GF-D8 (cell line): Measurements from ENCODE around the gene KHDRBS1.
"Not testable (repeated sequence)": the region's sequence is repeated elsewhere in the genome, so short reads cannot be mapped to it uniquely, and the experiment has no call there.

Experiments
- DNase-seq: peaks from one replicate; lab custom pipeline; 2025; lab: John Stamatoyannopoulos, UW

KHDRBS1 gene

GRCh38 chr1:32012709-32013385 is 821 bp upstream of the KHDRBS1 start:
- DNase-seq: no peak

DNA sequence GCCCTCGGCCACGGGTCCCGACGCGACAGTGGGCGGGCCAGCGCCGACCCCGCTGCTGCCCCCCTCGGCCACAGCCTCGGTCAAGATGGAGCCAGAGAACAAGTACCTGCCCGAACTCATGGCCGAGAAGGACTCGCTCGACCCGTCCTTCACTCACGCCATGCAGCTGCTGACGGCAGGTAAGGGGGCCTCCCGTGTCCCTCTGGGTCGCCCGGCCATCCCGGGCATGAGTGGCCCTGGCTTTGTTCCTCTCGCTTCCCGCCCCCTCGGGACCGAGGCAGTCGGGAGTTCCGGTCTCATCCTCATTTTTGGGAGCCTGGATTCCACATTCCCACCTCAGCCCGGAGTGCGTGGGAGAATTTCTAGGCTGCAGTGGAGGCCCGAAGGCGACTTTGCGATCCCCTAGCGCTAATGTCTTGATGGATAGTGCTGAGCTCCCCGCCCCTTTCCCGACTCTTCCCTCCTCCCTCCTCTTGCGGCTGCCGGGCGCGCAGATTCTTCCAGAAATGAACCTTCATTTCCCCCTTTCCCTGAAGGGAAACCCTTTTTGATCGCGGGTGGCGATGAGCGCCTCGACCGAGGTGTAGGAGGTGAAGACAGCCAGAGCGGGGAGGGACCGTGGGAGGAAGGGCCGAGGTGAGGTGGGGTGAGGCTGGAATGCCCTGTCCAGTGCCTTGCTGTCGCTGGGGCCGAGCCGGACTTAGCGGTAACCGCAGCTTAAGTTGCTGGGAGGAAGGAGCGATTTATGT is 705 bp downstream of the KHDRBS1 start:
- no peak for DNase-seq

- no peak for DNase-seq
Observed at GRCh38 chr1:32014948-32015273, 1.2 kb downstream of the KHDRBS1 start.

DNA sequence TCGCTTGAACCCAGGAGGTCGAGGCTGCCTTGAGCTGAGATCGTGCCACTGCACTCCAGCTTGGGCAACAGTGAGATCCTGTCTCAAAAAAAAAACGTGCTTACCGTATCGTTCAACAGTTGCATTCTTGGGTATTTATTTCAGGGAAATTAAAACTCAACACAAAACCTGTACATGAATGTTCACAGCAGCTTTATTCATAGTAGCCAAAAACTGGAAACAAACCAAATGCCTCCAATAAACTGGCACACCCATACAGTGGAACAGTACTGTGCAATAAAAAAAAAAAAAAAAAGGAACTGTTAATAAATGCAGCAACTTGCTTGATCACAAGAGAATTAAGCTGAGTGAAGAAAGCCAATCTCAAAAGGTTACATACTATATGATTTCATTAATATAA is 6.7 kb downstream of the KHDRBS1 start:
- no peak for DNase-seq

GRCh38 chr1:32021574-32022018 is 7.9 kb downstream of the KHDRBS1 start:
- DNase-seq: not testable (repeated sequence)

DNA sequence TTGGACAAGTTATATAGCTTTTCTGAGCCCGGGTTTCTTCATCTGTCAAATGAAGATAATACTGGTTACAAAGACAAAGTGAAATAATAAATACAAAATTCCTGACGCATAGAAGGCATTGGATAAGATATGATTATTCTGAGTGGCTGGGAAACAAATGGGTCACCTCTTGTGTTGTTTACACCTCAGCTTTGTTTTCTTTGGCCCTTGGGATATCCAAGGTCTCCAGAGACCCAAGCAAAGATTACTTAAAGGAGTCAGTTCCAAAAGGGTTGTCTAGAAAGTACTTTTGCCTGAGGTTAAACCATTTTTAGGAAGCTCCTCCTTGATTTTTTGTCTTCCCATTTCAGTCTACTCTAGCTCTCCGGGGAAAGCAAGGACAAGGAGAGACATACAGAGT is 9.7 kb downstream of the KHDRBS1 start:
- DNase-seq: no peak

DNA sequence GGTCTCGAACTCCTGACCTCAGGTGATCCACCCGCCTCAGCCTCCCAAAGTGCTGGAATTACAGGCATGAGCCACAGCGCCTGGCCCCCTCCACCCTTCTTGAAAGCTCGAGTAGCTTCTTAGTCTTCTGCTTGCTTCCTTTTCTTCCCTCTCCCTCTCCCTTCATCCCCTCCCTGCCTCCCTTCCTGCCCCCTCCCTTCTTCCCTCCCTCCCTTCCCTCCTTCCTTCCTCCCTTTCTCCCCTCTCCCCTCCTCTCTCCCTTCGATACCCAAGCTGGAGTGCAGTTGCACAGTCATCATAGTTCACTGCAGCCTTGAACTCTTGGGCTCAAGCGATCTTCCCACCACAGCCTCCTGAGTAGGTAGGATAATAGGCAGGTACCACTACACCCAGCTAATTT is 11.8 kb downstream of the KHDRBS1 start:
- no peak for DNase-seq

GRCh38 chr1:32028746-32029145 is 15.1 kb downstream of the KHDRBS1 start:
- DNase-seq: no peak

GRCh38 chr1:32031578-32032274 is 18.1 kb downstream of the KHDRBS1 start:
- DNase-seq: no peak

DNA sequence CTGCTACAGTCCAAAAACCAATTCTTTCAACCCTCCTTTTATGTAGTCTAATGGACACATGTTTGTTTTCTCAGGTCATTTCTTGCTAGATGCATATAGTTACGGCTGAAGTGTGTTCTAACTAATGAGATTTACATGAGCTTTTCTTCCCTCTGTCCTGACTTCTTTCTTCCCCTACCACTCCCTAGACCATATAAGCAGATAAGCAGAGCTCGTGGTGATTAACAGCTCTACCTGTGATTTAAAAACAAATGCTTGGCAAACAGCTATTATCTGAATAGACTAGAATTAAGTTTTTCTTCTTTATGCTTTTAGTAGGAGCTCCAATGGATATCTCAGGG is 18.6 kb downstream of the KHDRBS1 start:
- DNase-seq: no peak

DNA sequence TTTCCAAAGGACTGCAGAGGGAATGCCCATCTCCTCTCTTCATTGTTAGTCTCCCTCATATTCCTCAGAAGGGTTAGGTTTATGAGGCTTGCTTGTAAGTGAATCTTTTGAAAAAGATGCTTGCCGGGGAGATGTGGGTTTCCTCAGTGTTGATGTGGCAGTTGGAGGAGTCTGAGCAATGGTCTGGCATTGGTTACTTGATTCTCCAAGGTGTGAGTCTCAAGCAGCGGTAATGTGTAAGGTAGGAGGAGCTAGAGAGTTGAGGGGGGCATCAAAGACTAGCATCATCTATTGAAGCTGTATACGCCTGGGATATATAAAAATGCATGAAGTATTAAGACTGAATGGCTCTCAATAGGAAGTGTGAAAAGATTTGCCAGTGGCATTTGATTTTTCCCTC is 21.5 kb downstream of the KHDRBS1 start:
- no peak for DNase-seq

DNA sequence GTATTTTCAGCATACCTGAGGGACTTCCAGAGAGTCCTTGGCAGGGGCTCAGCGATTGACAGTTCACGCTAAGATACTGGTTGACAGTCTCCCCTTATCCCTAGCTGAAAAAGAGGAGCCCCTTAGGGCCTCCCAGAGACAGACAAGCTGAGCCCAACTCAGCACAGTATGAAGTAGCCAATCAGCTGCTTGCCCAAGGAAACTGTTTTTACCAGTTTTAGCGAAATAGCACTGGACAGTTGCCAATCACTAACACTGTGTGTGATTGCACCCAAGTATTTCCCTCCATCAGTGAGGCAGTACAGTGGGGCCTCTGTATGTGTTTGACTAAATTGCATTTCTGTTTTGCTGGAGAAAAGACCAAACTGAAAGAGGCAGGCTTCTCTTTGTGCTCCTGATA is 27.0 kb downstream of the KHDRBS1 start:
- no peak for DNase-seq

GRCh38 chr1:32042330-32042729 is 28.7 kb downstream of the KHDRBS1 start:
- no peak for DNase-seq

- DNase-seq: no peak
Observed at GRCh38 chr1:32044234-32044633, 30.6 kb downstream of the KHDRBS1 start.

GRCh38 chr1:32045772-32046171 is 32.1 kb downstream of the KHDRBS1 start:
- DNase-seq: peak; percentile 7

DNA sequence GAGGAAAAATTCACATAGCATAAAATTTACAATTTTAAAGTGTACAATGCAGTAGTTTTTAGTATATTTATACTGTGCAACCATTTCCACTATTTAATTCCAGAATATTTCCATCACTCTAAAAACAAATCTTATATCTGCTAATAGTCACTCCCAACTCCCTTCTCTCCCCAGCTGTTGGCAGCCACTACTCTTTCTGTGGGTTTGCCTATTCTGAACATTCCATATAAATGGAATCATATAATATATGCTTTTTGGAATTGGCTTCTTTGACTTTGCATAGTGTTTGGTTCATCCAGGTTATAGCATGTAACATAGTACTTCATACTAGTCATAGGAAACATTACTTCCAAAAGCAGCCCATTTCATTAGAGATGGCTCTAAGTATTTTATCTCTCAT is 34.0 kb downstream of the KHDRBS1 start:
- no peak for DNase-seq

DNA sequence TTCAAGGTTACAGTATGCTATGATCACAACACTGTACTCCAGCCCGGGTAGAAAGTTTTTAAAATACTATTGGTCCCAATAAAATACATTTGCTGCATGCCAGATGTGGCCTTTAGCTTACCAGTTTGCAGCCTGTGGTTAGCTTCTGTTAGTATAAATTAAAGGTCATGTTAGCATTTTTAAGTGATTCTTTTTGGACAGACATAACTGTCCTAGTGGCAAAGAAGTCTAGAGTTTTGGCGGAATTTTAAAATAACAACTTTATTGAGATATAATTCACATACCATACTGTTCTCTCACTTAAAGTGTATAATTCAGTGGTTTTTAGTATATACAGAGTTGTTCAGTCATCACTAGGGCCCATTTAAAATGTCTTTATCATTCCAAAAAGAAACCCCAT is 34.8 kb downstream of the KHDRBS1 start:
- no peak for DNase-seq

DNA sequence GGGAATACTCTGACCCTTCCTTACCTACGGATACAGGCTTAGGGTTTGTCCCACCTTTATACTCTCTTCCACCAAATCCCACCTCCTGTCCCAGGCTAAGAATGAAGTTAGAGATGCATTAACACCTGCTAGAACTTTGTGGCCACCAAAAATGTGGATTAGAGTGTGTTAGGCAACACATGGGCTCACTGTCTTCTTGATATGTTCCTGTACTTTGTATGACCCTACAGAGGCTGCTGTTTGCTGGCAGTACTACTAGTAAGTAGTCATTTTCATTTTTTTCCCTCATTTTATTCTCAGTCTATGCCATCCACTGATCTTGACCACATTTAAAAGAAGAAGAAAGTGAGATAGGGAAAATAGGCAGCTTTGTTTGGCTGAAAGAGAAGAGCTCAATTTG is 38.0 kb downstream of the KHDRBS1 start:
- no peak for DNase-seq

GRCh38 chr1:32052887-32053286 is 39.2 kb downstream of the KHDRBS1 start:
- no peak for DNase-seq

GRCh38 chr1:32055416-32055815 is 41.7 kb downstream of the KHDRBS1 start:
- DNase-seq: no peak

DNA sequence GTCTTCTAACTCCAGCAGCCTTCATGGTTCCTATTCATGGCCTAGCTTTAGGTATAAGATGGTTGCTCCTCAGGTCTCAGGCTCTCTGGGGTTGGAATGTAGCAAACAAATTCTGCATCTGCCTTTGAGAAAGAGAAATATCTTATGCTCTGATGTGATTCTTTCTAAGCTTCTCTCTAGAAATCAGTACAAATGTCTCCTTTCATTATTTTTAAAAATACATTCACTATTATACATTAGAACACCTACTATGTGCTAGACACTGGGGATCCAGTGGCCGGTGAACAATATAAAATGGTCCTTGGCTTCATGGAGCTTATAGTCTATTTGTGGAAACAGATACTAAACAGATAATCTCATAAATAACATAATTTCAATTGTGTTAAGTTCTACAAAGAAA is 42.9 kb downstream of the KHDRBS1 start:
- DNase-seq: no peak

GRCh38 chr1:32060914-32061313 is 47.2 kb downstream of the KHDRBS1 start:
- DNase-seq: no peak

GRCh38 chr1:32062867-32063230 is 49.2 kb downstream of the KHDRBS1 start:
- no peak for DNase-seq
